OCI-LY1 (cell line): ENCODE results near the gene ROR2.

ENCODE experiments used
- CTCF ChIP-seq: fragments of 200-600 bp; sonication (generic), shearing (Covaris generic); IDR thresholded peaks from 2 replicates; pipeline ENCODE4 v1.5.1; 2017; ENCODE audit warnings: mild to moderate bottlenecking, antibody characterized with exemption, low read length, moderate library complexity, mixed read lengths
- EZH2 ChIP-seq: fragments of 200-600 bp; sonication (generic), shearing (Covaris generic); IDR thresholded peaks from 2 replicates; pipeline ENCODE4 v1.8.0; 2017; ENCODE audit warnings: borderline replicate concordance, mixed run types, mild to moderate bottlenecking, antibody characterized with exemption, low read length, moderate library complexity, mixed read lengths

GRCh38 chr9:91848146-91848545, 101.9 kb downstream of the ROR2 start:
- TF ChIP-seq CTCF = no peak
- TF ChIP-seq EZH2 = no peak
